Medulla oblongata (tissue), 1 donor: Measurements from ENCODE around the gene TMEM50A.
"Not testable (repeated sequence)": the region's sequence is repeated elsewhere in the genome, so short reads cannot be mapped to it uniquely, and the experiment has no call there.

Experiments used
- DNase-seq: peaks from one replicate; pipeline ENCODE4 v3.0.0-alpha.2; 2015; ENCODE audit errors: extremely low spot score

TMEM50A gene

GRCh38 chr1:25336922-25337354 lies 1.2 kb upstream of the TMEM50A start:
- peak; percentile 7 for DNase-seq

GRCh38 chr1:25337483-25338187 lies 499 bp upstream of the TMEM50A start:
- not testable (repeated sequence) for DNase-seq

- peak; percentile 7 for DNase-seq
These were observed 852 bp downstream of the TMEM50A start for GRCh38 chr1:25338986-25339385.

GRCh38 chr1:25341746-25342145 lies 3.6 kb downstream of the TMEM50A start:
- no peak for DNase-seq

- DNase-seq, result no peak
These were observed 4.7 kb downstream of the TMEM50A start for GRCh38 chr1:25342846-25343245.

DNA sequence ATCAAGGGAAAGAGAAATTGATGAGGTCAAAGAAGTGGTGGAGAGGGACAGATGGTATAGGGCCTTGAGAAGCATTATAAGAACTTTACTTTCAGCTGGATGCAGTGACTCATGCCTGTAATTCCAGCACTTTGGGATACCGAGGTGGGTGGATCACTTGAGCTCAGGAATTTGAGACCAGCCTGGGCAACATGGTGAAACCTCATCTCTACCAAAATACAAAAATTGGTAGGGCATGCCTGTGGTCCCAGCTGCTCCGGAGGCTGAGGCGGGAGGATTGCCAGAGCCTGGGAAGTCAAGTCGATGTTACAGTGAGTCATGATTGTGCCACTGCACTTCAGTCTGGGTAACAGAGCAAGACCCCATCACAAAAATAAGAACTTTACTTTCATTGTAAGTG lies 5.7 kb downstream of the TMEM50A start:
- DNase-seq, result no peak

GRCh38 chr1:25347556-25347955 lies 9.4 kb downstream of the TMEM50A start:
- DNase-seq, result no peak

DNA sequence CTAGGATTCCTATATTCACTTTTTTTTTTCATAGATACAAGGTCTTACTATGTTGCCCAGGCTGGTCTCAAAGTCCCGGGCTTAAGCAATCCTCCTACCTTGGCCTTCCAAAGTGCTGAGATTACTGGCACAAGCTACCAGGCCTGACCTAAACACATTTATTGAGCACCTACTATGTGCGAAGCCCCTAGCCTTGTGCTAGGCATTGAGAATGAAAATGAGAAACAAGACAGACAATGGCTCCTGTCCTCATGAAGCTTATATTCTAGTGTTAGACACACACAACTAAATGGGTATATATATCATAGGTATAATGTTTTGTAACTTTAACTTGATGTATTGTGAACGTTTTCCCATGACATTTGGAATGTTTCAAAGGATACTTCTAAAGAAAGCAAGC lies 11.5 kb downstream of the TMEM50A start:
- no peak for DNase-seq

DNA sequence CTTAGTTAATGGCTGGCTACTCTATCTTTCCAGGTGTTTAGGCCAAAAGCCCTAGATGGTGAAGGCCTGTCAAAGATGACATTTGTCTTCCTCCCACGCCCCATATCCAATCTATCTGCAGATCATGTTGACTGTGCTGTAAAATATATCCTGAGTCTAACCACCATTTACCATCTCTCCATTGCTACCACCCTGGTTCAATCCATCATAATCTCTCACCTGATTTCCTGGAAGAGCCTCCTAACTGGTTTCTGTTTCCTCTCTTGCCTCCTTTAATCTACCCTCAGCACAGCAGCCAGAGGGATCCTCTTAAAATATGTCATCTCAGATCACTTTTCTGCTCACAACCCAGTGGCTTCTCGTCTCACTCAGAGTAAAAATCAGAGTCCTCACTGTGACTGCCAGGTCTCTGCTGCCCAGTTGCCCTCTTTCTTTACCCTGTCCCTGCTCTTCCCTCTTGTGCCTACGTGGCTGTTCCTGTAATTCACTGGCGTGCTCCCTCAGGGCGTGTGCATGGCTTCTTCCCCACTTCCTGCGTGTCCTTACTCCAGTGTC lies 17.8 kb downstream of the TMEM50A start:
- no peak for DNase-seq

DNA sequence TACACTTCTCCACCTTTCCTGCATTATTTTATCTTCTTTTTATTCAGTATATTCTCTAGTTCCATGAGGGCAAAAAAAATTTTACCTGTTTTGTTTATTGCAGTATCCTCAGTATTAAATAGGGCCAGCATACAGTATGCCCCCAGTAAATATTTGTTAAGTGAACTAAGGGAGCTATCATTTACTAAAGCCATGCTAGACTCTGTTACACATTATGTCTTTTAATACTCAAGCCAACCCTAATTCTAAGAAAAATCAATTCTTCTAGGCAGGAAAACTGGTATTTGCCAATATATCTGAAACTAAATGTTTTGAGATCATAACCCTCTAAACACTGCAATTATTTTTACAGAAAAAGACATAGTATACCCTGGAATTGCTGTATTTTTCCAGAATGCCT lies 18.3 kb downstream of the TMEM50A start:
- no peak for DNase-seq

DNA sequence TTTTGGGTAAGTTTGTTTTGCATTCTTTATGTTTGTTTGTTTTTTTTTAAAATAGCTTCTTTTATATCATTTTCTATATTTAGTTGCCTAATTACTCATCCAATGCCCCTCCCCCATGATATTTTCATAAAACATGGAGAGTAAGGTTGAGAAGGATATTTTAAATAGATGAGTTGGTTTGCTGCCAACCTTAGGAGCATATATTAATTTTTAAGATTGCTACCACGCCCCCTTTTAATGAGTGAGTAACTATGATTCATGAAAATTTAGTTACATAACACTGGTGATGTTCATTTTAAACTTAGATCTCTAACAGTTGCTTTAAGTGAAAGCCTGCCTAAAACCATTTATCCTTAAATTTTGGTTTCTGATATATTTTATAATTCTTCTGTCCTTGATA lies 18.7 kb downstream of the TMEM50A start:
- no peak for DNase-seq

DNA sequence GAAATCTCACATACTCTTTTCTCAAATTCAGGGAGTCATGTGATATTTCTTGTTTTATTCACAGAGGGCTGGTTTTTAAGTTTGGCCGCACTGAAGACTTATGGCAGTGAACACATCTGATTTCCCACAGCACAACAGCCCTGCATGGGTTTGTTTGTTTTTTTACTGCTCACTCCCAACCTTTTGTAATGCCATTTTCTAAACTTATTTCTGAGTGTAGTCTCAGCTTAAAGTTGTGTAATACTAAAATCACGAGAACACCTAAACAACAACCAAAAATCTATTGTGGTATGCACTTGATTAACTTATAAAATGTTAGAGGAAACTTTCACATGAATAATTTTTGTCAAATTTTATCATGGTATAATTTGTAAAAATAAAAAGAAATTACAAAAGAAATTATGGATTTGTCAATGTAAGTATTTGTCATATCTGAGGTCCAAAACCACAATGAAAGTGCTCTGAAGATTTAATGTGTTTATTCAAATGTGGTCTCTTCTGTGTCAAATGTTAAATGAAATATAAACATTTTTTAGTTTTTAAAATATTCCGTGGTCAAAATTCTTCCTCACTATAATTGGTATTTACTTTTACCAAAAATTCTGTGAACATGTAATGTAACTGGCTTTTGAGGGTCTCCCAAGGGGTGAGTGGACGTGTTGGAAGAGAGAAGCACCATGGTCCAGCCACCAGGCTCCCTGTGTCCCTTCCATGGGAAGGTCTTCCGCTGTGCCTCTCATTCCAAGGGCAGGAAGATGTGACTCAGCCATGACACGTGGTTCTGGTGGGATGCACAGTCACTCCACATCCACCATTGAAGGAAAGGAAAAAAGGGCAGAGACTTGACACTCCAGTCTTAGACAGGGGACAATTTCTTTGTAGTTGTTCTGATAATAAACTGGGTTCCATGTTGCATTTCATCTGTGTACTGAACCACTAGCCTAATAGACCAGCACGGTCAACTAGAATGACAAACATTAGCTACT lies 22.8 kb downstream of the TMEM50A start:
- DNase-seq, result no peak

DNA sequence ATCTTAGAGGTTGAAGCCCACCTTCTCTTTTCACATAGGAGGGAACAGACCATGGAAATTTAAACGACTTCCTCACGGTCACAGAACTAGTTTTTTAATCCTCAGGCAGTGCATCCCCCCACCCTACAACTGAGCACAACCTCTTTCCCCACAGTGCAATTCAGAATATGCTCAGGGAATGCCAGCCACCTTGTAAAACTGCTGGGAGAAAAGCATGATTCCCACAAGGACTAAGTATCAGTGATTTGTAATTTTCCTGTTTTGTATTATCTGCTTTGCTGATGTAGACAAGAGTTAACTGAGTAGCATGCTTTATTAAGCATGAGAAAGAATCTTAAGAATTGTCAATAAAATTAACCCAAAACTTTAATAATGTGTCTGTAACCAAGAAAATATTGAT lies 23.8 kb downstream of the TMEM50A start:
- no peak for DNase-seq

DNA sequence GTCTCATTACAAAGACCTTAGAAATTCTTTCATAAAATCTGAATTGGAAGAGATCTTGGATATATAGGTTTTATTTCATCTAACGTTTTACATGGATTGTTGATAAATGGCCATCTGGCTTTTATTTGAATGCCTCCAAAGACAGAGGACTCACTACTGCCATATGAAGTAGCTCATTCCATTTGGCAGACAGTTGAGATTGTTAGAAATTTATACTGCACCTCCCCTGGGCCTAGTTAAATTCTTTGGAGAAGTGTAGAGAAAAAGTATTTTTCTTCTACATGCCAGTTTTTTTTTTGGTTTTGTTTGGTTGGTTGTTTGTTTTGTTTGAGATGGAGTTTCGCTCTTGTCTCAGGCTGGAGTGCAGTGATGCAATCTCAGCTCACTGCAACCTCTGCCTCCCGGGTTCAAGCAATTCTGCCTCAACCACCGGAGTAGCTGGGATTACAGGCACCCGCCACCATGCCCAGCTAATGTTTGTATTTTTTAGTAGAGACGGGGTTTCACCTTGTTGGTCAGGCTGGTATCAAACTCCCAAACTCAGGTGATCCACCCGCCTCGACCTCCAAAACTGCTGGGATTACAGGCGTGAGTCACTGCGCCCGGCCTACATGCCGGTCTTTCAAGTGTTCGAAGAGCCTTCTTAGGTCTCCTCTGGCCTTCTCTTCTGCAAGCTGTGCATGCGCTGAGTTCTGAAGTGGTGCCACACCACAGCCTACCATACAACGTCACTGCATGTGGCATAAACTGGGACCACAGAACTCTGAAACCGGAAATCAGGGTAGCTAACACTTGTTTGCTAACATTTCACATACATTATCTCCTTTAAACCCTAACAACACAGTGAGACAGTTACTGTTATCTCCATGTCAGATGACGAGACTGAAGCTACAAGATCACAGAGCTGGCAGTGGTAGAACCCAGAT lies 24.8 kb downstream of the TMEM50A start:
- DNase-seq, result not testable (repeated sequence)

DNA sequence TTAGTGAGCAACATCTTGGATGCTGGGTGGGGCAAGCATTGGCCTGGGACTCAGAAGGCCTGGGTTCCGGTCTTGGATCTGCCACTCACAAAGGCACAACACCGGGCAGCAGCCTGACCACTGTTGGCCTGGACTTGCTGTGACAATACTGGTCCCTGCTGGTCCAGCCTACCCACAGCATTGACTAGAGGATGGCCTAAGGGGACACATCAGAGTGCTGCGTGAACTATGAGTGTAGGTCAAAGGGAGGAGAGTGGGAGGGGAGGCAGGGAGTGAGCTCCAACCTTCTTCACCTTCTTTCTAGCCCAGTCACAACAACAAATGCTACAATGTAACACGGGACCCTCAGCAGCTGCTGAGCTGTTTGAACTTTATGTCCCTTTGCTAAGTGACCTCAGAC lies 31.1 kb downstream of the TMEM50A start:
- DNase-seq, result no peak

GRCh38 chr1:25369691-25370271 lies 31.6 kb downstream of the TMEM50A start:
- DNase-seq, result not testable (repeated sequence)

- not testable (repeated sequence) for DNase-seq
These were observed 33.6 kb downstream of the TMEM50A start for GRCh38 chr1:25371757-25372156.

- not testable (repeated sequence) for DNase-seq
These were observed 40.2 kb downstream of the TMEM50A start for GRCh38 chr1:25378367-25378766.

DNA sequence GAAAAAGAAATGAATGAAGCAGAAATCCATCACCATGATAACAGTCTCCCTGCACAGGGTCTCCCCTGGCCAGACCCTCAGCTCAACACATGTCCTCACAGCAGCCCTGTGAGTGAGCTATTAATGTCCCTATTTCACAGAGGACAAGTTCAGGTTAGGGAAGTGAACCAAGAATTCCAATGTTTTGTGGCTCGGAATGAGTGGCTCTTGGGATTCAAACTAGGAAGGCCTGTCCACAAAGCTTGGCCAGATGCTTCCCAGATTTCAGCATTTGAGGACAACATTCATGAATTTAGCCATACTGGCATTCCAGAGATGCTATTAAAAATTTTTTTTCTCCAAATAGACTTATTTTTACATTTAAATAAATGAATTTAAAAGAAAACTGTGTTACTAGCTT lies 44.4 kb downstream of the TMEM50A start:
- DNase-seq, result not testable (repeated sequence)

GRCh38 chr1:25383090-25383489 lies 45.0 kb downstream of the TMEM50A start:
- DNase-seq, result not testable (repeated sequence)

GRCh38 chr1:25383875-25384274 lies 45.7 kb downstream of the TMEM50A start:
- DNase-seq, result peak; percentile 12
